Measurements from ENCODE around the gene ACSS1.

ACSS1 gene

GRCh38 chr20:24970030-24970553, 87.8 kb downstream of the ACSS1 start:
- DNase-seq = no peak

GRCh38 chr20:24969186-24970029, 88.5 kb downstream of the ACSS1 start:
- no peak for DNase-seq

- no peak for DNase-seq
These were observed 89.6 kb downstream of the ACSS1 start for GRCh38 chr20:24968278-24968800.

- peak; percentile 14 for DNase-seq
These were observed 91.5 kb downstream of the ACSS1 start for GRCh38 chr20:24966317-24967012.

- peak; percentile 87 for DNase-seq
These were observed 92.6 kb downstream of the ACSS1 start for GRCh38 chr20:24965065-24965919.

GRCh38 chr20:24964506-24964840, 93.5 kb downstream of the ACSS1 start:
- peak; percentile 98 for DNase-seq

GRCh38 chr20:24963672-24964505, 94.0 kb downstream of the ACSS1 start:
- peak; percentile 48 for DNase-seq

- peak; percentile 86 for DNase-seq
These were observed 95.4 kb downstream of the ACSS1 start for GRCh38 chr20:24962510-24962909.

- DNase-seq = no peak
These were observed 95.8 kb downstream of the ACSS1 start for GRCh38 chr20:24962182-24962492.

GRCh38 chr20:24961384-24962181, 96.4 kb downstream of the ACSS1 start:
- no peak for DNase-seq

- DNase-seq = no peak
These were observed 97.1 kb downstream of the ACSS1 start for GRCh38 chr20:24960861-24961260.

- DNase-seq = no peak
These were observed 97.6 kb downstream of the ACSS1 start for GRCh38 chr20:24960302-24960801.

GRCh38 chr20:24959591-24960301, 98.2 kb downstream of the ACSS1 start:
- no peak for DNase-seq

- DNase-seq = no peak
These were observed 99.2 kb downstream of the ACSS1 start for GRCh38 chr20:24958506-24959385.

- no peak for DNase-seq
These were observed 100.5 kb downstream of the ACSS1 start for GRCh38 chr20:24957326-24958016.
